NB4 (cell line): ENCODE measurements around the gene ARPC5L.

Experiments used
- MYC ChIP-seq: IDR thresholded peaks from 2 replicates; pipeline ENCODE4 v1.6.1; 2011; ENCODE audit warnings: low read depth, low read length
- POLR2A ChIP-seq: IDR thresholded peaks from 2 replicates; pipeline ENCODE4 v1.6.1; 2011; ENCODE audit warnings: mild to moderate bottlenecking; ENCODE audit not compliant: insufficient read length; ENCODE audit errors: extremely low read depth
- TF ChIP-seq, protein P1 (sequence below): IDR thresholded peaks from one replicate; pipeline ENCODE4 v1.5.1; 2012; ENCODE audit warnings: low read depth, low read length
- TF ChIP-seq, protein P2 (sequence below): IDR thresholded peaks from 2 replicates; pipeline ENCODE4 v1.6.1; 2011; ENCODE audit warnings: low read depth, low read length

DNA sequence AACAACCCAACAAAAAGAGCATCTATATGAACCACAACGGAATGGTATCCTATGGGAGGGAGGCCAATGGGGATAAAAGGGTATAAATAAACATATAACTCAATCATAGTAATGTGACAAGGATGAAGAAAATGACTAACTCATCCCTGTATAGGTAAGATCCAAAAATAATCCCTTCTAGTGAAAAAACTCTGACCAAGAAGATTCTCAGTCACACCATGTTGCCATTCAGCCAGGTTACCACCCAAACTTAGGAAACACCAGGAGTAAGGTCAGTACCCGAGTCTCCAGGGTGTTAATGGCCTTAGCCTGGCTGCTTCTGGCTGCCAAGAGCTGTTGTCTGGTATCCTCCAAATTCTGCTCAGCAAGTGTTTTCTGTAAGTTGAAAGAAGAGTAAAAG, 46.2 kb downstream of the ARPC5L start:
- TF ChIP-seq POLR2A = no peak
- TF ChIP-seq, protein P1, sequence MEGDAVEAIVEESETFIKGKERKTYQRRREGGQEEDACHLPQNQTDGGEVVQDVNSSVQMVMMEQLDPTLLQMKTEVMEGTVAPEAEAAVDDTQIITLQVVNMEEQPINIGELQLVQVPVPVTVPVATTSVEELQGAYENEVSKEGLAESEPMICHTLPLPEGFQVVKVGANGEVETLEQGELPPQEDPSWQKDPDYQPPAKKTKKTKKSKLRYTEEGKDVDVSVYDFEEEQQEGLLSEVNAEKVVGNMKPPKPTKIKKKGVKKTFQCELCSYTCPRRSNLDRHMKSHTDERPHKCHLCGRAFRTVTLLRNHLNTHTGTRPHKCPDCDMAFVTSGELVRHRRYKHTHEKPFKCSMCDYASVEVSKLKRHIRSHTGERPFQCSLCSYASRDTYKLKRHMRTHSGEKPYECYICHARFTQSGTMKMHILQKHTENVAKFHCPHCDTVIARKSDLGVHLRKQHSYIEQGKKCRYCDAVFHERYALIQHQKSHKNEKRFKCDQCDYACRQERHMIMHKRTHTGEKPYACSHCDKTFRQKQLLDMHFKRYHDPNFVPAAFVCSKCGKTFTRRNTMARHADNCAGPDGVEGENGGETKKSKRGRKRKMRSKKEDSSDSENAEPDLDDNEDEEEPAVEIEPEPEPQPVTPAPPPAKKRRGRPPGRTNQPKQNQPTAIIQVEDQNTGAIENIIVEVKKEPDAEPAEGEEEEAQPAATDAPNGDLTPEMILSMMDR = no peak
- TF ChIP-seq, protein P2, sequence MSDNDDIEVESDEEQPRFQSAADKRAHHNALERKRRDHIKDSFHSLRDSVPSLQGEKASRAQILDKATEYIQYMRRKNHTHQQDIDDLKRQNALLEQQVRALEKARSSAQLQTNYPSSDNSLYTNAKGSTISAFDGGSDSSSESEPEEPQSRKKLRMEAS = no peak
- no peak for TF ChIP-seq MYC
